Measurements from ENCODE around the gene ADAMTS14.

GRCh38 chr10:70748801-70749573 lies 76.7 kb downstream of the ADAMTS14 start:
- TF ChIP-seq CTCF (IDR thresholded peaks at IDR 0.05) (no peak), POLR2A (IDR thresholded peaks at IDR 0.05) (no peak)
